GM19328 (cell line): ENCODE measurements around the gene OTOA.
"Not testable (repeated sequence)": the region's sequence is repeated elsewhere in the genome, so short reads cannot be mapped to it uniquely, and the experiment has no call there.

Experiments
- ATAC-seq: cut with Tn5 transposase; IDR thresholded peaks from one replicate; pipeline ENCODE4 v1.9.1; 2021; ENCODE audit warnings: mild to moderate bottlenecking, moderate library complexity; ENCODE audit not compliant: unreplicated experiment

Gene OTOA

DNA sequence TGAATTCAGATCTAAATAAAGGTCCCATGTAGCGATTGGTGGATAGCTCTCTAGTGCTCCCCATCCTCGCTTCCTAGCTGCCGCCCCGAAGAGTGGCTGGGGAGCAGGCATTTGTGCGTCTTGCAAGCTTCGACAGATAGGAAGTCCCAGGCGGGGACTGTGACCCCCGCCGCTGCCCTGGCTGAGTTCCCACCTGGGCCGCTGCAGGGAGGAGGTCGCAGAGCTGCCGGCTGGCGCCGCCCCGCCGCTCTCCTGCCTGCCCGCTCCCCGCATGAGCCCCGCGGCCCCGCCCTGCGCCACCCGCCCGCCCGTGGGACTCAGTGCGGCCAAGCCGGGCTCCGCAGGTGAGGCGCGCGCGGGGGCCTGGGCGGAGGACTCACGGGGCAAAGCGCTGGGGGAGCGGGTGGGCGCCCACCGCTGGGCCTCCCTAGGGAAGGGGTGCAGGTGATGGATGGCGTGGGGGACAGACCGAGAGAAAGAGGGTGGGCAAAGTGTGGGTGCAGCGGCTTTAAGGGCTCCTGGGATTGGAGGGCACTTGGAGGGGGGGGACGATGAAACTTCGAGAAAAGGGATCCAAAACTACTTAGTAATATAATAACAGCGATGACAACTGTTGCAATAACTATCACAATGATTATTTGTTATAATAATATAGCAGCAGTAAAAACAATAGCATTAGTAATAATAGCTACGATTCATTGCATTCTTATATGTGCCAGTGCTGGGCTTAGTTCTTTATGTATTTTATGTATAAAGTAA, at the start of gene OTOA:
OTOA (plus strand) TSS at position 80 of the 759 bp plus-strand sequence. CDS start 14,547 bp downstream, outside the sequence.
- ATAC-seq = no peak

DNA sequence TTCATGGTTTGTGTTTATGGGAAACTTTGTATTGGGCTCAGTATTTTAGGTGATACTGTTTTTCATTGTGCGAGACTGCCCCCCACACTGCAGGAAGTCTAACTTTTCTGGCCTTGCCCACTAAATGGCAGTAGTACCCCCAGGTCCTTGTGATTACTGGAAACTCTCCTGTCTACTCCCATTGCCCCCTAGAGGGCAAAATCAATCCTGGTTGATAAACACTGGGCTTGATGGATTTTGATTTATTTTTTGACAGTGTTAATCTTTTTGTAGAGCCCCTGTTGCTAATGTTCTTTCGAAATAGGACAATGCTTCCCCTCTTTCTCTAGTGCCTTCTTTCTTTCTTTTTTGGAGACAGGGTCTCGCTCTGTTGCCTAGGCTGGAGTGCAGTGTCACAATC, 48.9 kb upstream of the OTOA start:
- ATAC-seq = no peak

DNA sequence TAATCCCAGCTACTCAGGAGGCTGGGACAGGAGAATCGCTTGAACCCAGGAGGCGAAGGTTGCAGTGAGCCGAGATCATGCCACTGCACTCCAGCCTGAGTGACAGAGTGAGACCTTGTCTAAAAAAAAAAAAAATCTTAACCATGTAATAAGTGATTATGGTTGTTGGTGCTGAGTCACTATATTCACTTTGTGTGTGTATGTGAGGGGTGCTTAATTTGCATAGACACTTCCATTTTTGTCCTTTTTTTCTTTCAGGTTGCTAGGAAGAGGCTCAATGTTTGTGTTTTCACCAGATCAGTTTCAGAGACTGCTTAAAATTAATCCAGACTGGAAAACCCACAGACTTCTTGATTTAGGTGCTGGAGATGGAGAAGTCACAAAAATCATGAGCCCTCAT, 46.2 kb upstream of the OTOA start:
- no peak for ATAC-seq

DNA sequence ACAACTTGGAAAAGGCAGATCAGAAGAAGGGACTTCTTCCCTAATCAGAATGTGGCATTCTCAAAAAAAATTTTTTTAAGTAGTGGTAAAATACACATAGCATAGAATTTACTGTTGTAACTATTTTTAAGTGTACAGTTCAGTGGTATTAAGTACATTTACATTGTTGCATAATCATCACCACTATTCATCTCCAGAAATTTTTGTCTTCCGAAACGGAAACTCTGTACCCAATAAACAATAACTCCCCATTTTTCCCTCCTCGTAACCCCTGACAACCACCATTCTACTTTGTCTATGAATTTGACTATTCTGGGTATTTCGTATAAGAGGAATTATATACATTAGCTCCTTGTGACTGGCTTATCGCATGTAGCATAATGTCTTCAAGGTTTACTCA, 45.5 kb upstream of the OTOA start:
- no peak for ATAC-seq

DNA sequence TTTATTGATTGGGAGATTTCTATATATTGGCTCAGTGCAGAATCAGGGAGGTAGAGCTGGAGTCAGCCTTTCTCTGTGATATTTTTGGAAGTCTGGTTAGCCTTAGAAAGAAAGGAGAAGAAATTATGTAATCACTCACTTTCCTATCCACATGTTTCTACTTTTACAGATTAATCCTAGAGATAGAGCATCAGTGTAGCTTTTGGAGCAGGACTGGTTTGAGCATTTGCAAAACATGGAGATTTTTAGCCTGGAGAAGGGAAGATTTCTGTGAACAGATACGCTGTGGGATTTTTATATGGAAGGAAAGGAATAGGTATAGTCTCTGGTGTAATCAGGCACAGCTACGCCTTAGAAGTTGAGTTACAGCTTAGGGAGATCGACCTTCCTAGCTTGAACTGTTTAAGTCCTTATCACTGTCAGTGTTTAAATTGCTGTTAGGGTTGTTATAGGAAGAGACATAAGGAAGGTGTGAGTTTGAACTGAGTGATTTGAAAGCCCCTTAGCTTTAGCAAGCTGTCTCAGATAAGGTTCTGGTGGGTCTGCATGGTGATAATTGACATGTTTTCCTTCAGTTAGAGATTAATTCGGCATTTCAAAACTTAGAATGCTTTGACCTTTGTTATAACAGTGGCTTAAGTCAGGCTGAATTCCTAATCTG, 43.9 kb upstream of the OTOA start:
- ATAC-seq = no peak

DNA sequence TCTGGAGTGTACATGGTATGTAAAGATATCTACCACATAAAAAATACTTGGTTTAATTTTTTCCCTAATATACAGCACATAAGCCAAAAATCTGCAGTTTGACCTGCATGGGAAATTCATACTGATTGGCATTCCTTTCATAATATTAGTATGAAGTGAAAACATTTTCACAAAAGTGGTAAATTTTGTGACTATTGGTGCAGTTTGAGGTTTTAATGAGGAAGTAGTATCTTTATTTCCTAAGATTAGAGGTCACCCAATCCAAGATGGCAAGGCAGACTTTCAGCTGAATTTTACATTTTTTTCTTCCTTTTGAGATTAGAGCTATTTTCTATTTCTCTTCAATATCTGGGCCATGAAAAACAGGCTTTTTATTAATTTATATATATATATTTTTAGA, 43.2 kb upstream of the OTOA start:
- no peak for ATAC-seq

DNA sequence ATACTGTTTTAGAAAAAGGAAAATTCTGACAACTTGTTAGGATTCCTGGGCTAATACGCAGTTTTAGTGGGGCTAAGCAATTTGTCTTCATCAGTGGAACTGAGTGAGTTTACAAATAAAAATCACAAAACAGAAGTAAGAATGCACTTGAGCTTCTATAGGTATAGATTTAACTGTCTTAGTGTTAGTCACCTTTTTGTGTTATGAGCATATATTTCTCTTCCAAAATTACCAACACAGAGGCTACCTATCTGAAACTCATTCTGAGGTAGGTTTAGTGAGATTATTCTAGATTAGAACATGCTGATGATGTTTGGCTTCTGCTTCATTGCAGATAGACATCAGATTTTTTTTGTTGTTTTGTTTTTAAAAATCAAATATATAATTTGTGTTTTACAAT, 41.2 kb upstream of the OTOA start:
- no peak for ATAC-seq

GRCh38 chr16:21625026-21625425, 38.7 kb upstream of the OTOA start:
- ATAC-seq = no peak

DNA sequence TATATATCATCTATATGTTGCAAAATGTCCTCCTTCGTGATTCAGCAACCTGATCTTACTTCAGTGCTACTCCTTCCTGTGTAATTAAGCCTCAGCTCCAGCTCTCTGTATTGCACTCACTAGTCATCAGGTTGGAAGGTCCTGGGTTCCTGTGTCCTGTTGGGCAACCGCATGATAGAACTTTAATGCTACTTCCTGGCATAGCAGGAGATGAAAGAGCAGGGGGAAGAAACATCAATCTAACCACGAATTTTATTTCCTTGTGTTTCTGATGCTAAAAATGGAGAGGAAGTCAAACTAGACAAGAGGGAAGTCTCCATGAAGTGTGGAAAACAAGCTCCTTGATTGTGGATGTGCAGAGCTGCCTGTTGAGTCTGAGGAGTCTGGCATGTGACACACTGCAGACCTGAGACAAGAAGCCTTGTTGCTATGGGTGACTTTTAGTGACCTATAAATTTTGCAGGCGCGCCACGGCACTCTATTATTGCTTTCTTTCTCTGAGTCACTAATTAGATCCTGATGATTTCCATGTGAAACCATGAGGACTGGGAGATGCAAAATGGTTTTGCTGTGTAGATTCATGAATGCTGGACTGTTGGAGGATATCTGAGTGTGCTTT, 37.0 kb upstream of the OTOA start:
- no peak for ATAC-seq

GRCh38 chr16:21628121-21628726, 35.5 kb upstream of the OTOA start:
- no peak for ATAC-seq

- ATAC-seq = no peak
Measured at GRCh38 chr16:21628772-21629171, 35.0 kb upstream of the OTOA start.

DNA sequence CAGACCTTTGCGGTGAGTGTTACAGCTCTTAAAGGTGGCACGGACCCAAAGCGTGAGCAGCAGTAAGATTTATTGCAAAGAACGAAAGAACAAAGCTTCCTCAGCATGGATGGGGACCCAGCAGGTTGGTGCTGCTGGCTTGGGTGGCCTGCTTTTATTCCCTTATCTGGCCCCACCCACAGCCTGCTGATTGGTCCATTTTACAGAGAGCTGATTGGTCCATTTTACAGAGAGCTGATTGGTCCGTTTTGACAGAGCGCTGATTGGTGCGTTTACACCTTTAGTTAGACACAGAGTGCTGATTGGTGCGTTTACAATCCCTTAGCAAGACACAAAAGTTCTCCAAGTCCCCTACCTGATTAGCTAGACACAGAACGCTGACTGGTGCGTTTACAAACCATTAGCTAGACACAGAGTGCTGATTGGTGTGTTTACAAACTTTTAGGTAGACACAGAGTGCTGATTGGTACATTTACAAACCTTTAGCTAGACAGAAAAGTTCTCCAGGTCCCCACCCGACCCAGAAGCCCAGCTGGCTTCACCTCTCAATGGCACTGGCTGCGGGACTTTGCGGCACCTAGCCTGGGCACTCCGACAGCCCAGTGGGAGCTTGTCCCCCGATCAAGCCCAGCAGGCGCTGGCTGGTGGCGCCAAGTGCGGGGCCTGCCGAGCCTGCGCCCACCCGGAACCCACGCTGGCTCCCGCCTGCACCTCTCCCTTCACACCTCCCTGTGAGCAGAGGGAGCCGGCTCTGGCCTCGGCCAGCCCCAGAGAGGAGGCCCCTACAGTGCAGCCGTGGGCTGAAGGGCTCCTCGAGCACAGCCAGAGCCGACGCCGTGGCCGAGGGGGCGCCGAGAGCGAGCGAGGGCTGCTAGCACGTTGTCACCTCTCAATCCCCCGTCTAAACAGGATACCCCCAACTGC, 33.9 kb upstream of the OTOA start:
- not testable (repeated sequence) for ATAC-seq

GRCh38 chr16:21630866-21631265, 32.9 kb upstream of the OTOA start:
- not testable (repeated sequence) for ATAC-seq

DNA sequence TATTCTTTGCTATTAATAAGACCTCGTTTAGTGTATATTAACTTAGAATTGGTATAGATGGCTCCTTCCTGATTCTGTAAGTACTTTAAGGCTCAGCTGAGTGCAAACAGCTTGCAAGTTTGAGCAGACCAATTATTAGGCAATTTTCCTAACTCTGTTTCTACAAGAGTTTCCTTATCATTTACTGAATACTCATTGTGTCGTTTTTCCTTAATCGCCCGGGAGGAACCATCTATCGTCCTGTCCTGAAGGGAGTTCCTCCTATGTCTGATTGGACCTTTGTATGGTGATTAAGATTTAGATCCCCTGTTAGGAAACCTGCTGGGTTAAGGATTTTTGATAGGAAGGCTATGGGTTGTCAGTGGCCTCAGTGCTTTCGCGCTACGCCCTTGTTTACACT, 32.4 kb upstream of the OTOA start:
- not testable (repeated sequence) for ATAC-seq

- not testable (repeated sequence) for ATAC-seq
Measured at GRCh38 chr16:21631951-21632575, 31.7 kb upstream of the OTOA start.

GRCh38 chr16:21634216-21634615, 29.6 kb upstream of the OTOA start:
- ATAC-seq = no peak

DNA sequence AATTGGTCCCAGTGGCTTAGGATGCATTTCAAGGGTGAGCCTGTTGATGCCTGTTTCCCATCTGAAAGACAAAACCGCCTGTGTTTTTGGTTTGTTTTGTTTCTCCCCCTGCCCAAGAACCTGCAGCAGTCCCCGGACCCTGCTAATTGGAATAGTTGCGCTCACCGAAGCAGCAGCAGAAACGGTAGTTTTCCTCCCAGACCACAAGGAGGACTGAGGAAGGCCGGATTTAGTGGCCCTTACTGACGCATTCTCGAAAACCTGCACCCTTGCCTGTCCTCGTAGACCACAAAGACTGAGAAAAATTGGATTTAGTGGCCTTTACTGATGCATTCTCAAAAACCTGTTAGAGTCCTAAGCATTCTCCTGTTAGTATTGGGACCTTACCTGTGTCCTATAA, 28.1 kb upstream of the OTOA start:
- ATAC-seq = not testable (repeated sequence)

- no peak for ATAC-seq
Measured at GRCh38 chr16:21637032-21637968, 26.5 kb upstream of the OTOA start.

DNA sequence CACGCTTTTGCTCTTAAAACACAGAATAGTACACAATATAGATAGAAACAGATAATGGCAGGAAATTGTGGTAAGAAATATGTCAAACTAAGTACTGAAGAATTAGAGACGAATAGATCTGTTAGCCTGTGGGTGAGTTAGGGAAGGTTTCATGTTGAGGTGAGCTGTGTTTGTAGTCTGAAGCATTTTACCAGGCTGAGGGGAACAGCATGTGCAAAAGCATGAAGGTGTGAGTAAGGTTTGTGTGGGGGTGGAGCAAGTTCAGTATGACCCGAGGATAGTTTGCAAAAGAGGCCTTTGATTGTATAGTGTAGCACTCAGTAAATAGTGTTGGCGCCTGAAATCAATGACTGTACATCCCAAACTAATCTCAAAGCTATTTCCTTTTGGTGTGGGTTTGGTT, 25.2 kb upstream of the OTOA start:
- no peak for ATAC-seq
